Right renal cortex interstitium (tissue), 3 donors: ENCODE data around the gene COMMD4. TPM values are rescaled to one million over a fixed set of nuclear protein-coding genes. Genes with fewer than 3 reads are reported as not detected.
"Not testable (repeated sequence)": the region's sequence is repeated elsewhere in the genome, so short reads cannot be mapped to it uniquely, and the experiment has no call there.

Experiments
- DNase-seq, 3 donors: peaks; one replicate each; pipeline ENCODE4 v3.0.0-alpha.2; 2013; ENCODE audit warnings: low read depth in 3 of 3, low spot score in 2 of 3
- polyA plus RNA-seq, 3 donors: library from polyadenylated mRNA; unstranded; fragments of 120-200 nt; gene quantifications; one replicate each; pipeline ENCODE4 v1.2.1, GENCODE V29; 2013; ENCODE audit not compliant: insufficient read length in 3 of 3

Gene COMMD4
- polyA plus RNA-seq, 3 donors = 85.8 to 101 (median 93.6) TPM

DNA sequence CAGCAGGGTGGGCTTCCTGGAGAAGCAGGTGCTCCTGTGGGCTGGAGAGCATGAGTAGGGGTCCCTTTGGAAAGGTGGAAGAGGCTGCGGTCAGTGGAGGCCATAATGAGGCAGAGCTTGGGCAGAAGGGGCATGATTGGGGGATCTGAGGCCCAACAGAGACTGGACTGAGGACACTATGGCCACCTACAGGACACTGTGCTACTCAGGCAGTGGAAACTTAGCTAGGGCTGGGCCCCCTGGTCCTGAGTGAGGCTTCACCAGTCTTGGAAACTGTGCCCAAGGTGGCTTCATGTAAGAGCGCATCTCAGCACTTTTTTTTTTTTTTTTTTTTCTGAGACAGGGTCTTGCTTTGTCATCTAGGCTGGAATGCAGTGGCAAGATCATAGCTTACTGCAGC is 6.3 kb upstream of the COMMD4 start:
- DNase-seq = no peak

DNA sequence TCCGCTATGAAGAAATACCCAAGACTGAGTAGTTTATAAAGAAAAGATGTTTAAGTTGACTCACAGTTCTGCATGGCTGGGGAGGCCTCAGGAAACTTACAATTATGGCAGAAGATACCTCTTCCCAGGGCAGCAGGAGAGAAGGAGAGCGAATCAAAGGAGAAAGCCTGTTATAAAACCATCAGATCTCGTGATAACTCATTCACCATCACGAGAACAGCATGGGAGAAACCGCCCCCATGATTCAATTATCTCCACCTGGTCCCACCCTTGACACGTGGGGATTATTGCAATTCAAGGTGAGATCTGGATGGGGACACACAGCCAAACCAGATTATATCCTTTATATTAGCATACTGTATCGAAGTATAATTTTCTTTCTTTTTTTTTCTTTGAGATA is 3.8 kb upstream of the COMMD4 start:
- DNase-seq = not testable (repeated sequence)

DNA sequence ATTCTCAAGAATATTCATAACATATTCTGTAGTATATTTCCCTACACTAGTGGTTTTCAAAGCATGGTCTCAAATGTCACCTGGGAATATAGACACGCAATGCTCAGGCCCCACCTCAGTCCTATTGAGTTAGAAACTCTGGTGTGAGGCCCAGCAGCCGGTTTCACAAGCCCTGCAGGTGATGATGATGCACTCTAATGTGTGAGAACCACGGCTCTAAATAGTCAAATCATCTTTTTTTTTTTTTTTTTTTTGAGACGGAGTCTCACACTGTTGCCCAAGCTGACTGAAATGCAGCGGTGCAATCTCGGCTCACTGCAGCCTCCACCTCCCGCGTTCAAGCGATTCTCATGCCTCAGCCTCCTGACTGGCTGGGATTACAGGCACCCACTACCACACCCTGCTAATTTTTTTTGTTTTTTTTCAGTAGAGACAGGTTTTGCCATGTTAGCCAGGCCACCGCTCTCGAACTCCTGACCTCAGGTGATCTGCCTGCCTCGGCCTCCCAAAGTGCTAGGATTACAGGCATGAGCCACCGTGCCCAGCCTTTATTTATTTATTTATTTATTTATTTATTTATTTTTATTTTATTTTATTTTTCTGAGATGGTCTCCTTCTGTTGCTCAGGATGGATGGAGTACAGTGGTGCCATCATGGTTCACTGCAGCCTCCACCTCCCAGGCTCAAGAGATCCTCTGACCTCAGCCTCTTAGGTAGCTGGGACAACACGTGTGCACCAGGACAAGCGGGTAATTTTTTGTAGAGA is 2.0 kb upstream of the COMMD4 start:
- not testable (repeated sequence) for DNase-seq

DNA sequence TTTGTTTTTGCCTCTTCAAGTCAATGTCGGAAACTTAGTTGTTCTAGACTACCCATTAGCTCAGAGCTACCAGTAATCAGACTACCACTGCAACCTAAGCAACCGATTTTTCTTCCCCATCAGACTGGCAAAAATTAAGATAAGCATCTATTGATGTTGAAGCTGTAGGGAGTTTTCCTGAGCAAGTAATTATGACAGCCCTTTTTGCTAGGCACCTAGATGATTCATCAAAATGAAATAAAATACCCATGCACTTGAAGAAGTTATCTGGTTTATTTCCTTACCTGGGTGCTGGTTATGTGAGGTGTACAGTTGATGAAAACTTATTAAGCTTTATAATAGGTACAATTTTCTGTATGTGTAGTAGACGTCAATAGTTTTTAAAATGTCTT is 554 bp upstream of the COMMD4 start:
- no peak for DNase-seq

DNA sequence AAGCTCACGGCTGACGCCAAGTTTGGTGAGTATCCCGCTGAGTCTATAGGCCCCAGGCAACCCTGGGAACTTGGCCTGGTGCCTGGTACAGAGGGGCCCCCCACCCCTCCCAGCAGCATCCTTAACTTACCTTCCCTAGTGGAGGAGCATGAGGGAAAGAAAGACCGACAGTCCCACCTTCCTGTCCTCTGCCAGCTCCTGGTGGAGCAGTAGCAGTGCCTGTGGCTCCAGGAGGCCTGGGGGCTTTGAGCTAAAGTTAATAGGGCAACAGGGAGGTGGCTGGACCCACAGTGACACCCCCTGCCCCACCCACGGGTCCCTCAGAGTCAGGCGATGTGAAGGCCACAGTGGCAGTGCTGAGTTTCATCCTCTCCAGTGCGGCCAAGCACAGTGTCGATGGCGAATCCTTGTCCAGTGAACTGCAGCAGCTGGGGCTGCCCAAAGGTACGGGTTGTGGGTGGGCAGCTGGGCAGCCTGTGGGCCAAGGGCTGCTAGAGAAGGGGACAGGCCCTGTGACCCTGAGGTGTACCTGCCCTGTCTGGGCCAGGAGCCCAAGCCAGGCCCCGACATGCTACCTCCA is 2.9 kb downstream of the COMMD4 start:
- DNase-seq = no peak

DNA sequence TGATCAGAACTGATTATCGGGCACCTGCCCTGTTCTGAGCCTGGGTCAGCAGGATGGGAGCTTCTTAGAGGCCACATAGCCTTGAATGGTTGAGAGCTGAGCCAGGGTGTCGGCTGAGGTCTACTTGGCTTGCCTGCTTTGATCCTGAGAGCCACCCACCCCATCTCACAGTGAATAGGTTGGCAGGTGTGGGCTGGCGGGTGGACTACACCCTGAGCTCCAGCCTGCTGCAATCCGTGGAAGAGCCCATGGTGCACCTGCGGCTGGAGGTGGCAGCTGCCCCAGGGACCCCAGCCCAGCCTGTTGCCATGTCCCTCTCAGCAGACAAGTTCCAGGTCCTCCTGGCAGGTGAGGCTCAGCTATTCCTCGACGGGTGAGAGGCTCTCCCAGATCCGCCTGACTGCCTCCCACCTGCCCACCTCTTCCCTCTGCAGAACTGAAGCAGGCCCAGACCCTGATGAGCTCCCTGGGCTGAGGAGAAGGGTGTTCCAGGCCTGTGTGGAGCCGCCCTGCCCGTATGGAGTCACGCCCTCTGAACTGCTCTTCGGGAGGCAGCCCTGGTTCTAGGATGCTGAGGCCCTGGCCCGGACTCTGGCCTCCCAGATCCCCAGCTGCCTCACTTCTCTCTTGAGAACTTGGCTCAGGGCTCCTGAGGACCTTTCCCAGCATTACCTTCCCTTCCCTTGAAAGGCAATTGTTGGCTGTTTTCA is 3.8 kb downstream of the COMMD4 start:
- no peak for DNase-seq

DNA sequence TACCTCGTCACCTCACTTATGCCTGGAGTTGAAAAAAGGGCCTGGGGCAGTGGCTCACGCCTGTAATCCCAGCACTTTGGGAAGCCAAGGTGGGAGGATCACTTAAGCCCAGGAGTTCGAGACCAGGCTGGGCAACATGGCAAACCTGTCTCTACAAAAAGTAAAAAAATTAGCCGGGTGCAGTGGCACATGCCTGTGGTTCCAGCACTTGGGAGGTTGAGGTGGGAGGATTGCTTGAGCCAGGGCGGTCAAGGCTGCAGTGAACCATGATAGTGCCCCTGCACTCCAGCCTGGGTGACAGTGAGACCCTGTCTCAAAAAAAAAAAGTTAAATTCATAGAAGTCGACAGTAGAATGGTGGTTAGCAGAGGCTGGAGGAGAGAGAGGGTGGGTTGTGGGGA is 6.4 kb downstream of the COMMD4 start:
- DNase-seq = no peak

DNA sequence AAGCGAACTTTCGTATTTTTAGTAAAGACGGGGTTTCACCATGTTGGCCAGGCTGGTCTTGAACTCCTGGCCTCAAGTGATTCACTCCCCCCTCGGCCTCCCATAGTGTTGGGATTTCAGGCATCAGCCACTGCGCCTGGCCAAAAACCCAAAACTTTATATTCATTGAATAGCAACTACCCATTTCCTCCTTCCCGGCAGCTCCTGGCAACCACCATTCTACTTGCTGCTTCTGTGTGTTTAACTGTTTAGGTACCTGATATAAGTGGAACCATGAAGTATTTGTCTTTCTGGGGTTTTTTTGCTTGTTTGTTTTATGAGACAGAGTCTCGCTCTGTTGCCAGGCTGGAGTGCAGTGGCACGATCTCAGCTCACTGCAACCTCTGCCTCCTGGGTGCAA is 8.1 kb downstream of the COMMD4 start:
- DNase-seq = not testable (repeated sequence)

DNA sequence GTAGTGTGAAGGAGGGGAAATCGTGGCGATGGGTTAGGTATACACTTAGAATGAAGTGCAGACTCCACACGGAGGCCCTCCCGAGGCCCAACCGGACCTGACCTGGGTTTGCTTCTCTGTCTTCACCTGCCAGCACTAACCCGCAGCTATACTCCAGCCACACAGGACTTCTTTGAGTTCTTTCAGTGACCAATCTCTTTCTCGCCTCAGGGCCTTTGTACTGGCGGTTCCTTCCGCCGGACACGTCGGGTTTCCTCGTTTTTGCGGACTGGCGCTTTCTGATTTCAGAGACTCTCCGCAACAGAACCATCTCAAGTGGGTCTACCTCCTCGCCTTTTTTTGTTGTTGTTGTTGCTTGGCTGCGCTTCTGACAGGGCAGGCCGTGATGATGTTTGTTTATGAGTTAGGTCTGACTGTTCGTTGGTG is 10.9 kb downstream of the COMMD4 start, which contains the start of gene NEIL1:
Gene NEIL1 (plus strand): TSS at position 244 of the 426 bp plus-strand sequence. CDS start 1,867 bp downstream, outside the sequence.
- no peak for DNase-seq

DNA sequence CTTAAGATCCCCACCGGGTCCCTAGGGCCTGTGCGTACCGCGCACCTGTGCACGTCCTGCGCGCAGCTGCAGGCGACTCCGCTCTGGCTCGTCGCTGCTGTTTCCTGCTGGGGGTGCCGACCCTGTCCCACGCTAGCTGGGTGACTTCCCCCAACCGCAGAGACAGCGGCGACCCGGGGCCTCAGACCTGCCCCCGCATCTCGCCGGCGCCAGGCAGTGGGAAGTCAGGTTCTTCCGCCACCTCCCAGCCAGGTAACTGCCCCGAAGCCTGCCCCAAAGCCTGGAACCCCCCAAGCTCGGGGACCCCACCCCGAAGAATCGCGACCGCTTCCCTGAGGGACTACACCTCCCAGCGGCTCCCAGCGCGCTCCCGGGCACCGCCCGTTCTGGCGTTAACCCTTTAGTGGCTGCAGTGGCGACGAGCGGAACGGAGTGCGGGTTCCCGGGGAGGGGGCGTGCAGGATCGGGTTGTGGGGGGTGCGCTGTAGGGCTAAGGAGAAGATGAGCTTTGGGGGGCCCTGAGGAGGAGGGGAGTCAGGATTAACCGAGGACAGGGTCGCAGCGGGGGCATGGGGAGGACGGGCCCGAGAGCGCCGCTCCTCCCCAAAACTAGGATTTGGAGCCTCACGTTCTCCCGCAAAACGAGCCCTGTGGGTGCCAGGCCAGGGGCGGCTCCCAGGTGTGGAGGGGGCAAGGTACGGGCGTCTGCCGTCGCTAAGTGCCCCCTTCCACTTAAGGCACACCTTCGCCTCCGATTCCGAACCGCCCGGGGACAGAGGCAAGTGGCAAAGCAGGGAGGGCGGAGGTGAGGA is 11.6 kb downstream of the COMMD4 start:
- DNase-seq = no peak

DNA sequence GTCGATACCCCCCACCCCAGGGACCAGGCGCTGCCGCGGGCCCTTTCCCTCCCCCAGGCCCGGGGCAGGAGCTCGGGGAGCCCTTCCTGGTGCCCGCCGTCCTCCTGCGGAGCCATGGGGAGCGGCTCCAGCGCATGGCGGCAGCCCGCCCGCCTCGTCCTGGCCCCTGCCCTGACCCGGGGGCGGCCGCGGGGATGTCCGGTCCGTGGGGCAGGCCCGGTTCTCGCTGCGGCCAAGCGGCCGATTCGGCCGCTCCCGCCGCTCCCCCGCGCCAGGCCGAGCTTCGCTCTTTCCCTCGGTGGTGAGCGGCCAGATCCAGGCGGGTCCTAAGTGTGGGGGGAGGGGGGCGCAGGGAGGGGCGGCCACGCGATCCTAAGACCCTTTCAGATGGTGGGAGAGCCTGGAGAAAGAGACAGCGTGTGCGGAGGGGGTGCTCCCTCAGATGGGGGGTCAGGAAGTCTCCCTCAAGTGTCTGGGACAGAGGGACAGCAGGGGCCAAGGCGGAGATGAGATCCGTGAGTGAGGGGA is 12.2 kb downstream of the COMMD4 start:
- DNase-seq = no peak

DNA sequence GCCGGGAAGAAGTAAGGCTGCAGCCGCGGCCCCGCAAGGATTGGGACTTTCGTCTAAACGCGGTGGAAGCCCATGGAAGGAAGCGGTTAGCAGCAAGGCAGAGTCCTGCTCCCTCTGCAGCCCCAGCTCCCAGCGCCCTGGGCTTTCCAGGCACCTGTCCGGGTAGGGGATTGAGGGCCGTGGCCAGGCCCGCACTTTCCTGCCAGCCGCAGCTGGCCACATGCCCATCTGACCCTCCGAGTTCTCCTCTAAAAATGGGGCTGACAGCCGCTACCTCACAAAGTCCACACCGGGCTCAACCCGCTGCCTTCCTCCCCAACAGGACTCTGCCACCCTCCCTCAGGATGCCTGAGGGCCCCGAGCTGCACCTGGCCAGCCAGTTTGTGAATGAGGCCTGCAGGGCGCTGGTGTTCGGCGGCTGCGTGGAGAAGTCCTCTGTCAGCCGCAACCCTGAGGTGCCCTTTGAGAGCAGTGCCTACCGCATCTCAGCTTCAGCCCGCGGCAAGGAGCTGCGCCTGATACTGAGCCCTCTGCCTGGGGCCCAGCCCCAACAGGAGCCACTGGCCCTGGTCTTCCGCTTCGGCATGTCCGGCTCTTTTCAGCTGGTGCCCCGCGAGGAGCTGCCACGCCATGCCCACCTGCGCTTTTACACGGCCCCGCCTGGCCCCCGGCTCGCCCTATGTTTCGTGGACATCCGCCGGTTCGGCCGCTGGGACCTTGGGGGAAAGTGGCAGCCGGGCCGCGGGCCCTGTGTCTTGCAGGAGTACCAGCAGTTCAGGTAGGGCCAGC is 12.9 kb downstream of the COMMD4 start:
- no peak for DNase-seq

DNA sequence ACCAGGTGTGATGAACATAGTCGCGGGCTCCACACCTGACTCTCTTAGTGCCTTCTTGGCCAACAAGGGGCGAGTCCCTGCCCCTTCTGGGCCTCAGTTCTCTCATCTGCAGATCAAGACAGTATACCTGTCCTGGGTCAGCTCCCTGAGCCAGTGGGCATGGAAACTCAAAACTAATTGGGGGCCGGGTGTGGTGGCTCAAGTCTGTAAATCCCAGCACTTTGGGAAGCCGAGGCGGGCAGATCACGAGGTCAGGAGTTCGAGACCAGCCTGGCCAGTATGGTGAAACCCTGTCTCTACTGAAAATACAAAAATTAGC is 13.4 kb downstream of the COMMD4 start:
- DNase-seq = not testable (repeated sequence)

DNA sequence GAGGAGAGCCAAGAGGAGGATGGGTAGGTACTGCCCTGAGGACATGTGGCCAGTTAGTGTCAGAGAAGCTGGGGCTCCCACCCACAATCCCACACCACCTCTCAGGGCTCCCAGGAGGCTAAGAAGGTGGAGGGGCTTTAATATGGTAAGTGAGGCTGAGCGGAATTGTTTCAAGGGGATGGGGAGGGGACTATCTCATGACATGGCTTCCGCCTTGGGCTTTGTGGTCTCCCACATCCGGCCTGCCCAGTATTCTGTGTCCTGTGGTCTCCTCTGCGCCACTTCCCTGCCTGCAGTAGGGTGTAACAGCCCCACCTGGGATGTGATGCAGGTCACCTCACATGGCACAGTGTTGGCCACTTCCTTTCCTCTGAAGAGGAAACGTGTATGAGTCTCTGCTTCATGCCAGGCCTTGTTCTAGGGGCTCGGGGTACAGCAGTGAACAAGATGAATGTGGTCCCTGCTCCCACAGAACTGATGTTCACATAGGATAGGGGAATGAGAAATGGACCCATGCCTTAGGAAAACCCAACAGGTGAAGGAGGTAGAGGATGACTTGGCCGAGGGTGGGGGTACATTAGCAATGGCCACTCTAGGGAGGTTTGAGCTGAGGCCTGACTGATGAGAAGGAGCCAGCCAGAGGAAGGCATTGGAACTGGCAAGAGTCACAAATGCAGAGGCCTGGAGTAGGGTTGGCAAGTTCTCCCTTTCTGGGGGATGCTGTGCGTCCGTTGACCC is 14.2 kb downstream of the COMMD4 start:
- no peak for DNase-seq

DNA sequence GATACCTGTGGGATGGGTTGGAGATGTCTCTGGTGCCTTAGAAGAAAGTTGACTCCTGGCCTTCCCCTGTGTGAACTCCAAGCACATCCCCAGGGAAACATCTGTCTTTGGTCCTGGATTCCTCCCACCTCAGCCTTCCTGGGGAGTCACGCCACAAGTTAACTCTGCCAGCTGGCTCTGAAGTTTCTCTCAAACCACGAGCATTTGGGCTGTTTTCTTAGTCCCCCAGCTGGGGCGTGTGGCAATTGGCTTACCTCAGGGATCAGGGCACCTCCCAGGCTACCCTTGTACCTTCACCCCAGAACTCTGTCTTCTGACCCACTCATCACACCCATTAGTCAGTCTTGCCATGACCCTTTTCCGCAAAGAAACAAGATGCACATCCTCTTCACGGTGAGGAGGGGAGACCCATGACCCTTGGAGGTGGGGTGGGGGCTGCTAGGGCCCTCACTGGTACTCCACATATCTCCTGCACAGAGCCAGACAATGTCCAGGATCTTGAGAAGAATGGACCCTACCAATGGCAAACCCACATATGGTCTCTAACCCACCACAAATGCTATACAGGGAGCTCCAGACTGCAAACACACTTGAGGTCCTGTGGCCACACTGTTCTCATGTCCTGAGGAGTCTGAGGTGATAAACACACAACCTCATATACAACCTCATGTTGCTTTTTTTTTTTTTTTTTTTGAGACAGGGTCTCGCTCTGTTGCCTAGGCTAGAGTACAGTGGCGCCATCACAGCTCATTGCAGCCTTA is 14.9 kb downstream of the COMMD4 start:
- DNase-seq = no peak

DNA sequence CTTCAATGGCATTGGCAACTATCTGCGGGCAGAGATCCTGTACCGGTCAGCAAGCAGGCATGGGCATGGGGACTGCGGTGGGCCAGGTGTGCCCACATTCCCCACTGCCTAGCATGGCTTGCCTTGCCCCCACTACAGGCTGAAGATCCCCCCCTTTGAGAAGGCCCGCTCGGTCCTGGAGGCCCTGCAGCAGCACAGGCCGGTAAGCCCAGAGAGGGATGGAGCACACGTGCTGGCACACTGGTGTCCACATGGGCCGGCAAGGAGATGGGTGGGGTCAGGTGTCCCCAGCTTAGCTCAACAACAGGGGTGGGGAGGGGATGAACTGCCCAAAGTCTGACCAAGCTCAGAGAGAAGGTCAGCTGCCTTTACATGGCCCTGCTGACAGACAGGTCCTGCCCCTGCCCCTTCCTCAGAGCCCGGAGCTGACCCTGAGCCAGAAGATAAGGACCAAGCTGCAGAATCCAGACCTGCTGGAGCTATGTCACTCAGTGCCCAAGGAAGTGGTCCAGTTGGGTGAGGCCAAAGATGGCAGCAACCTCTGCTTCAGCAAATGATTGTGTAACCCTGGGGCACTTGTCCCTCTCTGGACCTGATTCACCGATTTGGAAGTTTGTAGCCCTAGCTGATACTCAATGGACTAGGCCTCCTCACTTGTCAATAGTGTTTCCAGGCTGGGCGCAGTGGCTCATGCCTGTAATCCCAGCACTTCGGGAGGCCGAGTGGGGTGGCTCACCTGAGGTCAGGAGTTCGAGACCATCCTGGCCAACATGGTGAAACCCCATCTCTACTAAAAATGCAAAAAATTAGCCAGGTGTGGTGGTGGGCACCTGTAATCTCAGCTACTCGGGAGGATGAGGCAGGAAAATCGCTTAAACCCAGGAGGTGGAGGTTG is 16.6 kb downstream of the COMMD4 start:
- no peak for DNase-seq

DNA sequence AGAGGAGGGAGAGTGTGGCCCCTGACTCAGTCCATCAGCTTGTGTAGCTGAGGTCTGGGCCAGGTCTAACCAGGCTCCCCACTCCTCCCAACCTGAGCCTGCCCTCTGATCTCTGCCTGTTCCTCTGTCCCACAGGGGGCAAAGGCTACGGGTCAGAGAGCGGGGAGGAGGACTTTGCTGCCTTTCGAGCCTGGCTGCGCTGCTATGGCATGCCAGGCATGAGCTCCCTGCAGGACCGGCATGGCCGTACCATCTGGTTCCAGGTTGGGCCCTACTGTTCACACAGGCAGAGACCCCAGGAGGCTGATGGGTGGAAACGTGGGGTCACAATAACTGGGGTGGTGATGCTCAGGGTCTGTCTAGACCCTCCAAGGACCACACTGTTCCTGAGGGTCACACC is 17.7 kb downstream of the COMMD4 start:
- DNase-seq = no peak

DNA sequence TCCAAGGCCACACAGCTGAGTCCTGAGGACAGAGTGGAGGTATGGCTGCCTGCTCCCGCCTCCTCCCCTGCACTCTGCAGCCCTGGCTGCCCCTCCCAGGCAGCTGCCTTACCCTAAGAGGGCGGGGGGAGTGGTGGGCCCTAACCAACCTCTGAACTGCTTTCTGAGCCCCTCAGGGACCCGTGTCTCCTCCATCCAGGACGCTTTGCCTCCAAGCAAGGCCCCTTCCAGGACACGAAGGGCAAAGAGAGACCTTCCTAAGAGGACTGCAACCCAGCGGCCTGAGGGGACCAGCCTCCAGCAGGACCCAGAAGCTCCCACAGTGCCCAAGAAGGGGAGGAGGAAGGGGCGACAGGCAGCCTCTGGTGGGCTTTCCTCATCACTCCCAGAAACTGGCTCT is 18.6 kb downstream of the COMMD4 start:
- no peak for DNase-seq
